ENCODE results near the gene TBC1D22B. TPM values are rescaled to one million over a fixed set of nuclear protein-coding genes. Genes with fewer than 3 reads are reported as not detected.
A peak's percentile ranks its signal among the peaks of the same experiment; 100 is the strongest.

TBC1D22B gene
- total and polyA plus RNA-seq, 9 of the 15 experiments (the other 6 are each of a cell fraction or from before 2014, with no cell fraction given), result 4.8 to 24.2 (median 13.5) TPM

- no peaks in the 10 kb centered on the region; the same call in 2 of the 3 replicates for H3K36me3 ChIP-seq (ENCODE audit: control insufficient read depth, insufficient read depth, low read length)
- TF ChIP-seq PHTF2 (CRISPR knock-in tag; IDR thresholded peaks at IDR 0.05), result no peak
- TF ChIP-seq ZNF175 (CRISPR knock-in tag; IDR thresholded peaks at IDR 0.05; ENCODE audit: low read depth), result peak; percentile 90
- peak; percentile 87 for TF ChIP-seq ZNF395 (CRISPR knock-in tag; IDR thresholded peaks at IDR 0.05)
- no peak for TF ChIP-seq DIDO1 (tag; IDR thresholded peaks at IDR 0.05; ENCODE audit: low read depth)
- TF ChIP-seq USF1 (CRISPR knock-in tag; IDR thresholded peaks at IDR 0.05), result peak; percentile 88
- no peak for TF ChIP-seq ZNF57 (CRISPR knock-in tag; IDR thresholded peaks at IDR 0.05)
- TF ChIP-seq ZNF639 (CRISPR knock-in tag; conservative IDR thresholded peaks at IDR 0.05 in 1 of 2, IDR thresholded peaks at IDR 0.05 in 1 of 2), result peak in 1 of 2 experiments; percentile 19; a peak in 1 of 4 replicates
- no peak for TF ChIP-seq IRF1 (CRISPR knock-in tag; IDR thresholded peaks at IDR 0.05; ENCODE audit: borderline replicate concordance)
- peak; percentile 49; the same call in 1 of the 2 replicates for TF ChIP-seq TFAP4 (CRISPR knock-in tag; IDR thresholded peaks at IDR 0.05; ENCODE audit: borderline replicate concordance)
- TF ChIP-seq SMARCA4 (IDR thresholded peaks at IDR 0.05), result peak; percentile 61; the same call in 1 of the 2 replicates
- TF ChIP-seq ZNF584 (CRISPR knock-in tag; IDR thresholded peaks at IDR 0.05; ENCODE audit: low read depth), result peak; percentile 50
- TF ChIP-seq HDAC2 (IDR thresholded peaks at IDR 0.05), result 0 out of 2 replicates have a peak, but pooled peaks have one; percentile 27
- no peak for TF ChIP-seq NR2C1 (IDR thresholded peaks at IDR 0.05)
- peak; percentile 28 for TF ChIP-seq NR2C1 (tag; IDR thresholded peaks at IDR 0.05)
- TF ChIP-seq TEAD1 (CRISPR knock-in tag; IDR thresholded peaks at IDR 0.05), result peak in 1 of 2 experiments; percentile 78; a peak in 1 of 4 replicates
Observed at GRCh38 chr6:37242429-37243052, 15.0 kb upstream of the TBC1D22B start.

More at GRCh38 chr6:37242429-37243052, 15.0 kb upstream of the TBC1D22B start:
- H3K27ac ChIP-seq (ENCODE audit: extremely low read depth, low read depth, low read length), result peak overlapping the region; percentile 65
- FAIRE-seq (peak; percentile 78), ATAC-seq (peak; percentile 35), DNase-seq (ENCODE audit: extremely low read depth in 1 of 4, low spot score in 3 of 4) (peak; percentile 59 to 77 (median 70))
- ChIA-PET POLR2A (interaction anchor here (0.6 to 2.5 kb wide), 7 partner anchors 10 to 376 kb away, joined by 3 to 10 read pairs (median 4); partner anchors contain the start of genes TBC1D22B and TMEM217), CTCF (ENCODE audit: low intra/inter-chr PET ratio) (no interaction called here)
- BruUV-seq (replicated peaks), result TSS peak; percentile 78
- no peaks in the 10 kb centered on the region for H3K27me3 ChIP-seq (ENCODE audit: control insufficient read depth in 2 of 2, insufficient read depth in 2 of 2, low read length in 2 of 2)
- H3K9me3 ChIP-seq (replicated peaks; ENCODE audit: control insufficient read depth, insufficient read depth, low read depth, low read length), result no peaks in the 10 kb centered on the region
- in situ Hi-C loops (cut with MboI), result no loop called here
- no peaks in the 10 kb centered on the region for H4K20me1 ChIP-seq (replicated peaks; ENCODE audit: control insufficient read depth, insufficient read depth, low read length)
- intact Hi-C loops (cut with micrococcal nuclease), result loop anchor here (5.0 kb wide), 1 partner anchor 60 kb away; no protein-coding TSS in a partner anchor
- 13% methylated on average over 1 of the region's 1 CpG for WGBS (ENCODE audit: insufficient coverage, low coverage, missing lambda C conversion rate)
- H3K4me1 ChIP-seq (replicated peaks in 1 of 2; ENCODE audit: control insufficient read depth in 2 of 2, insufficient read depth in 2 of 2, low read length in 2 of 2), result peaks cover 25 to 64% of the 10 kb centered on the region in 2 experiments
- peak overlapping the region; percentile 33 for H3K4me2 ChIP-seq (ENCODE audit: insufficient read depth, low read length)
- peak overlapping the region; percentile 76 for H2AFZ ChIP-seq (ENCODE audit: low read depth, low read length)
- H3K9ac ChIP-seq (ENCODE audit: insufficient read depth in 1 of 2, low read depth in 2 of 2, low read length in 2 of 2), result peak overlapping the region in 1 of 2 experiments; percentile 41; a peak in 1 of 4 replicates
- H3K4me3 ChIP-seq, result no peak overlapping the region
- no peaks in the 10 kb centered on the region for H3K9me1 ChIP-seq (ENCODE audit: control insufficient read depth, insufficient read depth, low read length)
- H3K79me2 ChIP-seq (ENCODE audit: control insufficient read depth, insufficient read depth, low read length), result no peaks in the 10 kb centered on the region
